GM13977 (cell line): Measurements from ENCODE around the gene IFT57.
"Not testable (repeated sequence)": the region's sequence is repeated elsewhere in the genome, so short reads cannot be mapped to it uniquely, and the experiment has no call there.

ENCODE experiments used
- DNase-seq: peaks from one replicate; pipeline ENCODE4 v3.0.0; 2012; ENCODE audit warnings: low spot score
- CTCF ChIP-seq: IDR thresholded peaks from 2 replicates; pipeline ENCODE4 v1.5.1; 2012; ENCODE audit warnings: mild to moderate bottlenecking, control low read depth; ENCODE audit not compliant: insufficient read depth; ENCODE audit errors: extremely low read depth, missing control alignments
- in situ Hi-C: fragments of 300-500 bp; cut with MboI; formaldehyde crosslinking; loops from one replicate; pipeline ENCODE4 v1.12.0; 2022; ENCODE audit warnings: low sequenced_read_pairs, low pct_unique_long_range_greater_than_20kb, mixed read lengths, inconsistent platforms; ENCODE audit not compliant: unreplicated experiment

Gene IFT57, protein sequence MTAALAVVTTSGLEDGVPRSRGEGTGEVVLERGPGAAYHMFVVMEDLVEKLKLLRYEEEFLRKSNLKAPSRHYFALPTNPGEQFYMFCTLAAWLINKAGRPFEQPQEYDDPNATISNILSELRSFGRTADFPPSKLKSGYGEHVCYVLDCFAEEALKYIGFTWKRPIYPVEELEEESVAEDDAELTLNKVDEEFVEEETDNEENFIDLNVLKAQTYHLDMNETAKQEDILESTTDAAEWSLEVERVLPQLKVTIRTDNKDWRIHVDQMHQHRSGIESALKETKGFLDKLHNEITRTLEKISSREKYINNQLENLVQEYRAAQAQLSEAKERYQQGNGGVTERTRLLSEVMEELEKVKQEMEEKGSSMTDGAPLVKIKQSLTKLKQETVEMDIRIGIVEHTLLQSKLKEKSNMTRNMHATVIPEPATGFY

DNA sequence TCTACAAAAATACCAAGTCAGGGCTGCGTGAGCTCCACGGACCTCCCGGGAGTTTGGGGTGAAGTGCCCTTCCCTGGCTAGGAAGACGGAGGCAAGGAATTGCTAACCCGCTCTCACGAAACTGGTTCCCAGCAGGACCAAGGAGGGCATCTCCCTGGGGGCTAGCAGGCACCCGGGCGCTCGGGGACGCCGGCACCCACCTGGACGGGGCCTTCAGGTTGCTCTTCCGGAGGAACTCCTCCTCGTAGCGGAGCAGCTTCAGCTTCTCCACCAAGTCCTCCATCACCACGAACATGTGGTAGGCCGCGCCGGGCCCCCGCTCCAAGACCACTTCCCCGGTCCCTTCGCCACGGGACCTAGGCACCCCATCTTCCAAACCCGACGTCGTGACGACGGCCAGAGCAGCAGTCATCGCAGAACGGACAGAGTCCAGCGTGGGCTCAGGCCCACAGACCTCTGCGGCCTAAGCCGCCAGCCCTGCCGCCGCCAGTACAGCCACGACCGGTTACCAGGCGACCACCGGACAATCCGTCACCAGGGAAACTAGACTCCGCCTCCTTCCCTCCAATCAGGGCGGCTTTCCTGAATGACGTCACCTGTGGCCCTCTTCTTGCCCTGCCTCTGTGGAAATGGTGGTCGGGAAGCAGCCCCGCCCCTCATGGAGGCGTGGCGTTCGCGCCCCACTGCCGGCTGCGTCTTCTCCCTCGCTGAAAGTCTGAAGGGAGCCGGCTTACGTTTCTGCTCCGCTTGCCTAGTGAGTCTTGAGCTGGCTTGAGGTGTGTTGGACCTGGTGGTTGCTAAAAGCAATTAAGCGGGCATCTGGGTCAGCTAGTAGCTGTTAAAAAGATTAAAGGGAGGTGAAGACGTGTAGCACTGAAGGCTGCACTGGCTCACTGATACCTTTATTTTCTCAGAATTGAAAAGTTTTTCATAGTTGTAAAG is at the start of gene IFT57:
Gene IFT57, minus strand, starts transcription at position 514 of the 942 bp plus-strand sequence. Its CDS starts 102 bp downstream, at position 412.
- peak; percentile 92 for DNase-seq
- TF ChIP-seq CTCF = no peak
- in situ Hi-C loops = no loop called here

GRCh38 chr3:108271626-108272025 is 49.4 kb upstream of the IFT57 start:
- no peak for TF ChIP-seq CTCF
- in situ Hi-C loops = no loop called here

GRCh38 chr3:108268235-108268634 is 46.0 kb upstream of the IFT57 start:
- DNase-seq, in situ Hi-C loops: not testable (repeated sequence)

More at GRCh38 chr3:108271626-108272025, 49.4 kb upstream of the IFT57 start:
- DNase-seq = no peak

GRCh38 chr3:108264534-108265298 is 42.5 kb upstream of the IFT57 start:
- in situ Hi-C loops, DNase-seq: not testable (repeated sequence)

DNA sequence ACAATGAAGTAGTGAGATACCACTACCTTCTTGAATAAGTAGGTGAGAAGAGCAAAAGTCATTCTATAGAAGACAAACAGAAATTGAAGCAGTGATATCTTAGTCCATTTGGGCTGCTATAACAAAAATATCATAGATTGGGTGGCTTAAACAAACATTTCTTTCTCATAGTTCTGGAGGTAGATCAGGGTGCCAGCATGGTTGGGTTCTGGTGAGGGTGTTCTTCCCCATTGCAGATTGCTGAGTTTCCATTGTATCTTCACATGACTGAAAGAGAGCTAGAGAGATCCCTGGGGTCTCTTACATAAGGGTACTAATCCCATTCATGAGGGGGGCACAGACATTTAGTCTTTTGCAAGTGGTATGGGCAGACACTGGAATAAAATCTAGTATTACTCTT is 32.9 kb upstream of the IFT57 start:
- in situ Hi-C loops = no loop called here
- no peak for DNase-seq
- no peak for TF ChIP-seq CTCF

GRCh38 chr3:108251844-108252243 is 29.6 kb upstream of the IFT57 start:
- no peak for DNase-seq
- no peak for TF ChIP-seq CTCF
- in situ Hi-C loops = no loop called here

DNA sequence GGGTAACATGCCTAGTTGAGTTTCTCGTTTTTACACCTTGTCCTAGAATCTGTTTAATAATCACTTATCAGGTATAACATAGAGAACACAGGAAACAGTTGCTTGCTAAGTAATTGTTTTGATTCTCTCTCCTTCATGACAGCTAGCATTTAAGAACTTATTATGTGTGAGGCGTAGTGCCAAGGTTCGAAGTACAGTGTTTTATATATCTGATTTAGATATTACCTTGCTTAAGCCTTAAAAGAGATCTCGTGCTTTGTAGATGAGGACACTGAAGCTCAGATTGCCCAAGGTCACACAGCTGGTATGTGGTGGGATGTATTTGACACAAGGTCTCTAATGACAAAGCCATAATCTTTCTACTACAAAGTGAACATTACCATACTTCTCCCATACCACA is 29.0 kb upstream of the IFT57 start:
- DNase-seq = no peak
- no peak for TF ChIP-seq CTCF
- in situ Hi-C loops = no loop called here
